Ishikawa (cell line): ENCODE results near the gene MIGA2.

Source experiments
- CEBPB ChIP-seq: IDR thresholded peaks from 2 replicates; pipeline ENCODE4 v1.6.1; 2012
- CREB1 ChIP-seq: IDR thresholded peaks from 2 replicates; pipeline ENCODE4 v1.6.1; 2012; ENCODE audit warnings: low read depth
- EGR1 ChIP-seq: IDR thresholded peaks from 2 replicates; pipeline ENCODE4 v1.6.1; 2012
- EP300 ChIP-seq: IDR thresholded peaks from 2 replicates; pipeline ENCODE4 v1.6.1; 2012; ENCODE audit warnings: borderline replicate concordance
- FOXM1 ChIP-seq: IDR thresholded peaks from 2 replicates; pipeline ENCODE4 v1.6.1; 2012; ENCODE audit warnings: low read depth, borderline replicate concordance
- NFIC ChIP-seq: IDR thresholded peaks from 2 replicates; pipeline ENCODE4 v1.6.1; 2012
- RAD21 ChIP-seq: IDR thresholded peaks from 2 replicates; pipeline ENCODE4 v1.6.1; 2012; ENCODE audit warnings: low read depth
- TAF1 ChIP-seq: IDR thresholded peaks from 2 replicates; pipeline ENCODE4 v1.6.1; 2012; ENCODE audit warnings: low read depth, mild to moderate bottlenecking
- TCF12 ChIP-seq: IDR thresholded peaks from 2 replicates; pipeline ENCODE4 v1.6.1; 2012; ENCODE audit warnings: low read depth
- TEAD4 ChIP-seq: IDR thresholded peaks from 2 replicates; pipeline ENCODE4 v1.6.1; 2012
- USF1 ChIP-seq: IDR thresholded peaks from 2 replicates; pipeline ENCODE4 v1.6.1; 2012
- YY1 ChIP-seq: IDR thresholded peaks from 2 replicates; pipeline ENCODE4 v1.6.1; 2012; ENCODE audit warnings: low read depth
- ZBTB7A ChIP-seq: IDR thresholded peaks from 2 replicates; pipeline ENCODE4 v1.6.1; 2012; ENCODE audit warnings: low read depth
- TF ChIP-seq, protein P1 (sequence below): IDR thresholded peaks from 2 replicates; pipeline ENCODE4 v1.6.1; 2012
- TF ChIP-seq, protein P2 (sequence below): IDR thresholded peaks from 2 replicates; pipeline ENCODE4 v1.6.1; 2012; ENCODE audit warnings: low read depth, mild to moderate bottlenecking

Gene MIGA2

GRCh38 chr9:129059796-129060785 lies 23.7 kb downstream of the MIGA2 start:
- no peak for TF ChIP-seq ZBTB7A
- no peak for TF ChIP-seq CREB1
- no peak for TF ChIP-seq EGR1
- no peak for TF ChIP-seq TAF1
- TF ChIP-seq FOXM1: no peak
- TF ChIP-seq USF1: no peak
- TF ChIP-seq, protein P1, sequence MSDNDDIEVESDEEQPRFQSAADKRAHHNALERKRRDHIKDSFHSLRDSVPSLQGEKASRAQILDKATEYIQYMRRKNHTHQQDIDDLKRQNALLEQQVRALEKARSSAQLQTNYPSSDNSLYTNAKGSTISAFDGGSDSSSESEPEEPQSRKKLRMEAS: no peak
- no peak for TF ChIP-seq NFIC
- TF ChIP-seq TCF12: no peak
- TF ChIP-seq EP300: no peak
- no peak for TF ChIP-seq TEAD4

GRCh38 chr9:129060991-129061390 lies 24.6 kb downstream of the MIGA2 start:
- TF ChIP-seq EGR1 (no peak), TCF12 (no peak), ZBTB7A (no peak), RAD21 (no peak), EP300 (no peak), USF1 (no peak), YY1 (no peak), CEBPB (no peak), TEAD4 (no peak), CREB1 (no peak), NFIC (no peak), FOXM1 (no peak), TAF1 (no peak)
- TF ChIP-seq, protein P1: no peak
- TF ChIP-seq, protein P2, sequence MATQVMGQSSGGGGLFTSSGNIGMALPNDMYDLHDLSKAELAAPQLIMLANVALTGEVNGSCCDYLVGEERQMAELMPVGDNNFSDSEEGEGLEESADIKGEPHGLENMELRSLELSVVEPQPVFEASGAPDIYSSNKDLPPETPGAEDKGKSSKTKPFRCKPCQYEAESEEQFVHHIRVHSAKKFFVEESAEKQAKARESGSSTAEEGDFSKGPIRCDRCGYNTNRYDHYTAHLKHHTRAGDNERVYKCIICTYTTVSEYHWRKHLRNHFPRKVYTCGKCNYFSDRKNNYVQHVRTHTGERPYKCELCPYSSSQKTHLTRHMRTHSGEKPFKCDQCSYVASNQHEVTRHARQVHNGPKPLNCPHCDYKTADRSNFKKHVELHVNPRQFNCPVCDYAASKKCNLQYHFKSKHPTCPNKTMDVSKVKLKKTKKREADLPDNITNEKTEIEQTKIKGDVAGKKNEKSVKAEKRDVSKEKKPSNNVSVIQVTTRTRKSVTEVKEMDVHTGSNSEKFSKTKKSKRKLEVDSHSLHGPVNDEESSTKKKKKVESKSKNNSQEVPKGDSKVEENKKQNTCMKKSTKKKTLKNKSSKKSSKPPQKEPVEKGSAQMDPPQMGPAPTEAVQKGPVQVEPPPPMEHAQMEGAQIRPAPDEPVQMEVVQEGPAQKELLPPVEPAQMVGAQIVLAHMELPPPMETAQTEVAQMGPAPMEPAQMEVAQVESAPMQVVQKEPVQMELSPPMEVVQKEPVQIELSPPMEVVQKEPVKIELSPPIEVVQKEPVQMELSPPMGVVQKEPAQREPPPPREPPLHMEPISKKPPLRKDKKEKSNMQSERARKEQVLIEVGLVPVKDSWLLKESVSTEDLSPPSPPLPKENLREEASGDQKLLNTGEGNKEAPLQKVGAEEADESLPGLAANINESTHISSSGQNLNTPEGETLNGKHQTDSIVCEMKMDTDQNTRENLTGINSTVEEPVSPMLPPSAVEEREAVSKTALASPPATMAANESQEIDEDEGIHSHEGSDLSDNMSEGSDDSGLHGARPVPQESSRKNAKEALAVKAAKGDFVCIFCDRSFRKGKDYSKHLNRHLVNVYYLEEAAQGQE: no peak

- TF ChIP-seq ZBTB7A: no peak
- no peak for TF ChIP-seq EP300
- TF ChIP-seq, protein P1: no peak
- TF ChIP-seq TEAD4: no peak
- no peak for TF ChIP-seq YY1
- TF ChIP-seq TCF12: no peak
- no peak for TF ChIP-seq USF1
Measured at GRCh38 chr9:129063061-129063460, 26.6 kb downstream of the MIGA2 start.

- TF ChIP-seq, protein P1: no peak
- no peak for TF ChIP-seq CEBPB
- no peak for TF ChIP-seq TEAD4
Measured at GRCh38 chr9:129064499-129064908, 28.1 kb downstream of the MIGA2 start.

GRCh38 chr9:129068110-129068509 lies 31.7 kb downstream of the MIGA2 start:
- TF ChIP-seq NFIC (no peak), ZBTB7A (no peak), YY1 (no peak), TCF12 (no peak), CREB1 (no peak), TAF1 (no peak), EGR1 (no peak), RAD21 (no peak)
- TF ChIP-seq, protein P2: no peak
- TF ChIP-seq, protein P1: no peak
